DMS53 (cell line): ENCODE results near the gene ARL17A.
"Not testable (repeated sequence)": the region's sequence is repeated elsewhere in the genome, so short reads cannot be mapped to it uniquely, and the experiment has no call there.

Experiments used
- DNase-seq: peaks from one replicate; lab custom pipeline; 2025; lab: John Stamatoyannopoulos, UW

The ARL17A gene

DNA sequence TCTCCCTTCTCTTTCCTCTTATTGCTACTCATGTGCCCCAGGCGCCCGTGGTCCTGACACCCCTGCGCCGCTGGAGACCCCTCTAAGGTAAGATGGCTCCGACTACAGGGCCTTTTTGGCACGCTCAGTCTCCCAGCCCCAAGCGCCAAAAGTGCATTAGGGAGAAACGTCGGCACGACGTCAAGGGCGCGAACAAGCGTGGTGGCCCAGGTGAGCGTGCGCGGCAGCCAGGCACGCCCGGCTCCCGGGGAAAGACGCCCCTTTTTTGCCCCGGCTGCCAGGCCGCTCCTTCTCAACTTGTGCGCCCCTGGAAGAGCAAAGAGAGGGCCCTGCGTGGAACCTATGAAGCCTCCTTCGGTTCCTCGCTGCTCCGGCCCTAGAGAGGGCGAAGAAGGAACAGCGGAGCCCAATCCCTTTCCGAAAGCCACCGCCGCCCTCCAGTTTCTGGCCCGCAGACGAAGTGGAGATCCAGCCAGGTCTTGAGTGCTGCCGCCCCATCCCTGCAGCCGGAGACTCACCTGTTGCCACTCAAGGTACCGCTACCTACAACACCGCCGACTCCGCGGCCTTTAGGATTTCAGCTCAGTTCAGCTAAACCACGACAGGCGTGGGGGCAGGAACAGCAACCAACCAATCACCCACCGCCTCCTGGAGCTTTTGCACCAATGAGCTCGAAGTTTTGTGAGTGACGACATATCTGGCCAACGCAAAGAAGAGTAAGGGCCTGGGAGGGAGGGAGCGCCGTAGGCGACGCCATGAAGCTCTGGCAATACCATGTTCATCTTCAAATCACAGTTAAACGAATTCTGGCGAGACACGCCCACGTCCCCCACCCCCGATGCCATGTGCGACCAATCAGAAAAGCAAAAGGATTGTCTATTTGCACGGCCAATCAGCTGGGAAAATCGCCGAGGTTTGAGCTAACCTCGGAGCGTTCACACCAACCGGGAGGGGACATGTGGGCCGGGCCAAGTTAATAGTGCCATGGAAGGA lies at the start of gene ARL17A:
TSS of gene ARL17A (minus strand) at position 609 of the 993 bp plus-strand sequence. CDS start 3,369 bp downstream, outside the sequence.
- DNase-seq, result not testable (repeated sequence)

DNA sequence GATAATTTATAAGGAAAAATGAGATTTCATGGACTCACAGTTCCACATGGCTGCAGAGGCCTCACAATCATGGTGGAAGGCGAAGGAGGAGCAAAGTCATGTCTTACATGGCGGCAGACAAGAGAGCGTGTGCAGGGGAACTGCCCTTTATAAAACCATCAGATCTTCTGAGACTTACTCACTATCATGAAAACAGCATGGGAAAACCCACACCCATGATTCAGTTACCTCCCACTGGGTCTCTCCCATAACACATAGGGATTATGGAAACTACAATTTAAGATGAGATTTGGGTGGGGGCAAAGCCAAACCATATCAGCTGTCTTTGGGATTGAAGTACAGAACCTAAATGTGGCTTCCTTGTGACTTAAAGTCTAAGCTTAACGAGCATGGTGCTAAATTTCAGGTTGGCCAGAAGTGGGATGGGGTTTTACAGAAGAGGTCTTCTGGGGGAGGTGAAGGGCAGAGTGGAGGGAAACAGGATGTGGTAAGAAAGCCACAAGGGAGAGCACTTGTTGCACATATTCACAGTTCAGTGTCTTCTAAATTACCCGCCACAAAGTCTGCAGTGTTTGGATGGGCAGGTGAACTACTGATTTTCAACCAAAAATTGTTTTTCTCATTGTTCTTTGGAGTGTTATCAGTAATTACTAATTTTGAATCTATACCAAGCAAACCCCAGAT lies 49.4 kb upstream of the ARL17A start:
- DNase-seq, result not testable (repeated sequence)

DNA sequence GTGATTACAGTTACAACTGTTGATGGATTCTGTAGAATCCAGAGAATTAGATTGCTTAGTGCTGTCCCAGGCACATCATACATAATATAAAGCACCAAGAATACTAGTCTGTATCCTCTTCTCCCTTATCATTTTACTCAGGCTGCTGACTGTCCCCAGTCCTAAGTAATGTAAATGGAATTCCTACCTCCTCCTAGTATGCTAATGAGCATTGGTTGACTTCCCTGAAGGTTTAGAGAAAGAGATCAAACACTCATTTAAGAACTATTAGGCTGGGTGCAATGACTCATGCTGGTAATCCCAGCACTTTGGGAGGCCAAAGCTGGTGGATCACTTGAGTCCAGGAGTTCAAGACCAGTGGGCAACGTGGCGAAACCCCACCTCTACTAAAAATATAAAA lies 48.0 kb upstream of the ARL17A start:
- DNase-seq, result not testable (repeated sequence)

DNA sequence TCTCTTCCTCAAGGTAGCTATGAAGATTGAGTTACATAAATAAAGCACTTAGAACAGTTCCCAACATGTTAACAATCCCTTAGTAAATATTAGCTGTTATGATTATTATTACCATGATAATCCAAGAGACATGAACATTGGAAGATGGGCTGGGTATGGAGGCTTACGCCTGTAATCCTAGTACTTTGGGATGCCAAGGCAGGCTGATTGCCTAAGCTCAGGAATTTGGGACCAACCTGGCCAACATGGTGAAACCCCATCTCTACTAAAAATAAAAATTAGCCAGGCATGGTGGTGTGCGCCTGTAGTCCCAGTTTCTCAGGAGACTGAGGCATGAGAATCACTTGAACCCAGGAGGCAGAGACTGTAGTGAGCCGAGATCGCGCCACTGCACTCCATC lies 45.2 kb upstream of the ARL17A start:
- not testable (repeated sequence) for DNase-seq

DNA sequence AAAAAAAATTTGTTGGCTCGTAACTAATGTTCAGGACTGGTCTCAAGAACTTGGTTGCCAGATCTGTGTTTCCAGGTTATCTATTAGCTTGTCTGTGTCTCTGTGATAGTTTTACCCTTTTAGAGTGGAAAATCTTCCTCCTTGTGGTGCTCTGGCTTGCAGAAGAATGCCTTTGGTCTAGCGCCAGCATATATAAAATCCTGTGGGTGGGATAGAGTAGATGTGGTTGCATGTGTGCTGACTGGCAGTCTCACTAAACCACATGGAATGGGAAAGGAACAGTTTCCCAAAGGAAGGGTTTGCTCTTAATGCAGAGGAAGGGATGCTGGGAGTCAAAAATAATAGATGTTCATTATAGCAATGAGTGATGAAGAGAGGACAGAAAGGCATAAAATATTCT lies 44.3 kb upstream of the ARL17A start:
- DNase-seq, result not testable (repeated sequence)

DNA sequence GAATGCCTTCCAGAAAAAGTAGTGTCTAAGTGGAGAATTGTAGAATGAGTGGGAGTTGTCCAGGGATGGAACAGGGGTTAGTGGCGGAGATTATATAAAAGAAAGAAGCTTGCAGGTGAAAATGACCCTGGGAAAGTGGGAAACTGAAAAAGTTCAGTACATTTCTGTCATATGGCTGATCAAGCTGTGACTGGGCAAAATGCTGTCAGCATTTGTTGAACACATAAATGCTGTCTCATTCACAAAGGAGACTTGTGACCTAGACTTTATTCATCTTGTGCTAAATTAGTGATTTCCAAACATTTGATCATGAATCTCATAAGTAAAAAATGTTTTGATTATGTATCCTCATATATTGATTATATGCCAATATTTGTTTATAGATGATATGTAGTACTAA lies 39.5 kb upstream of the ARL17A start:
- not testable (repeated sequence) for DNase-seq

DNA sequence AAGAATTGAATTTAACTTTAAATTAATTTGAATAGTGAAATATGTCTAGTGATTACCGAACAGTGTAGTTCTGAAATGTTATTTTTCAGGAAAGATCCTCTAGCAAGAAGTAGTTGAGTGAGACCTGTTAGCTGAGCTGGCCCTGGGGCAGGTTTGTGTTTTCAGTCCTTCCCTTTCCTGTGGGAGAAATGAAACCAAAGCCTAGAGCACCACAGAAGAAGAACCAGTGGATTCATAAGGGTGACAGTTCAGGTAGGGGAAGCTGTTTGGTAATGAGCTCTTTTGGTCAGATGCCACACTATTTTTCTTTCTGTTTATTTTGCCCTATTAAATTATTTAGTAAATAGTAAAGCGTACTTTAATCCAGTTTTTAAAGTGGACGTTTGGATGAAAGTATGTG lies 37.6 kb upstream of the ARL17A start:
- DNase-seq, result not testable (repeated sequence)

DNA sequence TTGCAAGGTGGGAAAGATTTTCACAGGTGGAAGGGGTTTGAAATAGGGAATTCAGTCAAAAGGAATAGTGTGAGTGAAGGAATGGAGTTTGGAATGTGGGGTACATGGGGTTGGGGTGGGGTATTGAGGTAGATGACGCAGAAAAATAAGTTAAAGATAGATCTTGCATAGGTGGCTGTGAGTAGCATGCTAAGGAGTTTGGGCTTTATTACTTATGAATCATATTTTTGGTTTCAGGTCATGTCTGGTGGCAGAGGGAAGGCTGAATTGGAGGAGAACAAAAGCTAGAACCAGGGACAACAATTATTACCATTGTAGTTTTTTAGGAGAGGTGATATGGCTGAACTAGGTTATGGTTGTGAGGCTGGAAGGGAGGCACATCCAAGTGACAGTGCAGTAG lies 34.4 kb upstream of the ARL17A start:
- DNase-seq, result not testable (repeated sequence)

DNA sequence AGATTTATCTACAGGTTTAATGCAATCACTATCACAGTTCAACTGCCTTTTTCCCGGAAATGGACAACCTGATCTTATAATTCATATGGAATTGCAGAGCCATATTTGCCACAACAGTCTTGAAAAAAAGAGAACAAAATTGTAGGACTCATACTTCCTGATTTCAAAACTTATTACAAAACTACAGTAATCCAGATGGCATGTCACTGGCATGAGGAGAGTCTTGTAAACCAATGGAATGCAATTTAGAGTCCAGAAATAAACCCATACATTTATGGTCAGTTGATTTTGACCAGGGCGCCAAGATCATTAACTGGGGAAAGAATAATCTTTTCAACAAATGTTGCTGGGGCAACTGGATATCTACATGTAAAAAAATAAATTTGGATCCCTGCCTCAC lies 31.8 kb upstream of the ARL17A start:
- not testable (repeated sequence) for DNase-seq

DNA sequence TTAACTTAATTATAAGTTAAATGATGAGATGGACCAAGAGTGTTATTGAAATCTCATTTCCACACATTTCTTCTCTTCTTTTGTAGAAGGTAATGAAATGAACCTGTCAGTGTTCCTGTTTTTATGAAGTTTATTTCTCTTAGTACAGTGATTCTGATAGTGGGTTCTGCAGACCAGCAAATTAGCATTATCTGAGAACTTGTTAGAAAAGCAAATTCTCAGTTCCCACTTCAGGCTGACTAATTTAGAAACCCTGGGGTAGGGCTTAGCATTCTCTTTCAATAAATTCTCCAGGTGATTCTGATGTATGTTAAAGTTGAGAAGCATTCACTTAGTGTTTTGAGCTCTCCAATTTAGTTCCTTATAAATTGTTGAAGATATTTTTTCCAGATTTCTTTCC lies 23.6 kb upstream of the ARL17A start:
- DNase-seq, result not testable (repeated sequence)

DNA sequence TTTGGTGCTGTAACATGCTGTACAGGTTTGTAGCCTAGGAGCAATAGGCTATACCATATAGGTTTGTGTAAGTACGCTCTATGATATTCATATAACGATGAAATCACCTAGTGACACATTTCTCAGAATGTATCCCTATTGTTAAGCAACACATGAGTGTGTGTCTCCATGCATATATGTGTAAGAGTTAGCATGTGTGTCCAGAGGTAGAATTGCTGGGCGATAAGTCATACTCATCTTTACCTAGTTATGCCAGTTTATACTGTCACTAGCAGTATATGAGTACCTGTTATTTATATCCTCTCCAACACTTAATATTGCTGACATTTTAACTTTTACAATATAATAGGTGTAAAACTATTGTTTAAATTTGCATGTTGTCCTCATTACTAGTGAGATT lies 21.3 kb upstream of the ARL17A start:
- not testable (repeated sequence) for DNase-seq

DNA sequence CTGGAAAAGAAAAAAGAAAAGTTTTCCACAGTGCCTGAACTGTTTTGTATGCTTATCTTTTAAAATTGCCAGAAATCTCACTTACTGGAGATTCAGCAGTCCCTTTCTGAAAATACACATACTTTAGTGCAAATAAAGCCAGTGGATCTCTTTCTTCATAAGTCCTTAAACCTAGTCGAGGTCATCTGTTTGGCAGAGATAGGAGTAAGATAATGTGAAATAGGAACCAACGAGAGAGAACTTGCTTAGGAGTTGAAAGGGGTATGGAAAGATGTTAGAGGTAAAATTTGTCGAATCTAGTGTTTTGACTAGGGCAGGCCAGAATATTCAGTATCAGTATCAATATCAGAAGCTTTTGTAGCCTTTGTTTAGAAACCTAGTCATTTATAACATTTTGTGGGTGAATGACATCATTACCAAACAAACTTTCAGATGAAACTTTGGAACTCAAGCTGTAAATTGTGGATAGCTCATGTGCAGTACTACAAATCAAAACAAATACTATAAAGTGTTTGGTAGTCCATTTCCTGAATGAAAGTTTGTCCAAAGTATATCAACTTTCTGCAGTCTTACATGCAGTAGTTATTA lies 18.9 kb upstream of the ARL17A start:
- not testable (repeated sequence) for DNase-seq

DNA sequence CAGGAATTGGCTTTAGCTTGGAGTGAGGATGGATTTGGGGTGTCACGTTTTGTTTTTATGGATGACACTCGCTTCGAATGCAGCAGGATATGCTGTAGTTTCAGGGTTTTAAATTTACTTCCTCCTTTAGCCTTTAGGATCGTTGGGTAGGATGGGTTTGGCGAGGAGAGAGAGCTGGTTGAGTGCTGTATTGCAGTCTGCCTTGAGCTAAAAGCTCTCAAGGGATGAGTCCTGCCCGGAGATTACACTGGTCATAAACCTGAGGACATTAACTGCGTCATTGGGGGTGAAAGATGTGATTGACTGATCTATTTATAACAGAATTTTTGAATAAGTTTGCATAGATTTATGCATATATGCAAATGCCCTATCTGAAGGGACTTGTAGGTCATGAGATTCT lies 11.8 kb upstream of the ARL17A start:
- not testable (repeated sequence) for DNase-seq

DNA sequence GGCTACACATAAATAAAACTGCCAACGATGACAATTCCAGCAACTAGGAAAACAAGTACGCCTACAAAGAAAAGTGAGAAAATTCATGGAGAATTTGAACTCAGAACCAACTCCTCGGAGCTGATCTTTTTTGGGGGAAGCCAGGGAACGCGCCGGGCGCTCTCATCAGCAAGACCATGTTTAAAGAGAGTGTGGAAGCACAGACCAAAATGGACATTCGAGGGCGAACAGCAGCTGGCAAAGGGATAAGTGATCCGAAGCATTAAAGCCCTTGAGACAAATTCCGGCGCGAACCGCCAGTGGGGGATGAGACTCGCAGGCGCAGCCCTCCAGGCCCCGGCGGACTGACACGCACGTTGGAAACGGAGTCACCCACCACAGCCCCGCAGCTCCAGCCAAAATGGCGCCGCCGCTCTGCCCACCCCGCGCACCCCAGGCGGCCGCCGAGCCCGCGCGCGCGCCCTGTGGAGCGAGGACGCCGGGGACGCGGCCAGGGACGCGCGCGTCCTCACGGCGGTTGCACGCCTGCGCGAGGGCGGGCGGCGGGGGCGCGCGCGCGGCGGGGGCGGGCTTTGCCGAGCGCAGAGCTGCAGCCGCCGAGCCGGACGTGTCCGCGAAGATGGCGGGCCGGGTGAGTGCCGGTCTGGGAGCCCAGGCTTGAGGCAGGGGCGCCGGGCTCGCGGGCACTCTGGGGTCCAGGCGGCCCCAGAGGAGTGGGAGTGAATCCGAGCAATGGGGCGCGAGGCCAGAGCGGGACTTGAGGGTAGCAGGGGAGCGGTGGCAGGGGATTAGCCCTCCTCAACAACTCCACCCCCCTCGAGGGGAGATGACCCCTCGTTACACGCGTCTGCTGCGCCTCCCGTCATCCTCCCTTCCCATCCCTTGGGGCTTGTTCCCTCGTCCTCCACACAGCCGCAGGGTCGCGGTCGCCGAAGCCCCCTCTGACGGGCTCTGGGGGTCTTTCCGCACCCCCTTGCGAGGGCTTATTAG lies 11.0 kb upstream of the ARL17A start, which contains the start of gene NSF:
TSS of gene NSF (plus strand) at position 513 of the 990 bp plus-strand sequence. CDS start at position 620, 107 bp downstream.
- DNase-seq, result not testable (repeated sequence)

DNA sequence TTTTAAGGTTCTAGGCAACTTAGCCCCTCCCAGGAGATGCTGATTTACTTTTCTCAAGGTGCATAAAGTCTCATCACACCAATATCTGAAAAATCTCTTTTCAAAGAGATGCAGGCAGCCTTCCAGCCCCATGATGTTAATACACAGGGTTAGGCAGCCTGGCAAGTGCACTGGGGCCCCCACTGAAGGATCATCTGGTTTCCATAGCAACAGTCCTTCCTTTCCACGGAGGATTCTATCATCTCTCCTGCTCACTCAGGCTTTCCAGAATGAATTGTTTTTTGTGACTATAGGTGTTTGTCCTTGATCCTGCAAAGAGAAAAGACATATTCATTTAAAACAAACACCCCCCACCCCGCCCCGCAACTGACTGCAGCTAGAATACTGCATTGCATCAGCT lies 6.0 kb upstream of the ARL17A start:
- not testable (repeated sequence) for DNase-seq

DNA sequence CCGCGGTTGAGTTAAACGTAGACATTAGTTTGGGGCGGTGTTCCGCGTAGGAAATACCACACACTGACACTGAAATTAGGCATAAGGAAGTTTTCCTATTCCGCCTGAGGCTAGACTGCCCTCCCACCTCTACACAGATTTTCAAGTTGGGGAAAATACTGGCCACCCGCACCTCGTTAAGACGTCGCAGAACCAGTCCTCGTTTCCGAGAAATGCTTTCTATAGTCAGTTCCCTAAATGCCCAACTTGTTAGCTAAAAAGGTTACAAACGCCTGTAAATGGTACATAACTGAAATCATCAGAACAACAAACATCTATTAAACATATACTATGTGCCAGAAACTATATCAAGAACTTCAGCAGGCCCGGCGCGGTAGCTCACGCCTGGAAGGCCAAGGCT lies 591 bp upstream of the ARL17A start:
- not testable (repeated sequence) for DNase-seq

DNA sequence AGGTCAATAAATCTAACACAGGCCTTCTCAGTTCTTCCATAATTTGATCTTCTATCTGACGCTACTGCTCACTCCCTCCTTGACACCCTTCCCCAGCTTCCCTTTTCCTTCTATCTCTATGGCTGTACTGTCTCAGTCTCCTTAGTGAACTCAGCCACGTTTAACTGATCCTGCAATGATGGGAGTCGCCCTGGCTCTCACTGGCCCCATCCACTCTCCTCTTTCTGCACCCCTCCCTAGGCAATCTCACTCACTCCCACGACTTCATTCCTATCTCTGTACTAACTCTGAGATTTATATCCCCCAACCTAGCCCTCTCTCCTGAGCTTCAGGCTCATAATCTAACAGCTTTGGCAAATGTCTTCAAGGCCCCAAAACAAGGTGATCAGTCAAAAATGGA lies 7.7 kb downstream of the ARL17A start:
- DNase-seq, result not testable (repeated sequence)

DNA sequence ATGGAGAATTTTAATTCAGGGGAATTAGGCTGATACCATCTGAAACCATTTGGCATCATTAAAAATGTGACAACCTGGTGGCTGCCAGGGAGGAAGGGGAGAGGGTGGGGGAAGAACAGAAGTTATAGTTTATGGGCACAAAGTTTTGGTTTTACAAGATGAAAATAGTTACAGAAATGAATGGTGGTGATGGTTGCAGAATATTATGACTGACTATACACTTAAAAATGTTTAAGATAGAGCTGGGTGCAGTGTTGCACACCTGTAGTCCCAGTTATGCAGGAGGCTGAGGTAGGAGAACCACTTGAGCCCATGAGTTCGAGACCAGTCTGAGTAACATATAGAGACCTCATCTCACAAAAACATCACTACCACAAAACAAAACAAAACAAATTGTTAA lies 12.5 kb downstream of the ARL17A start:
- not testable (repeated sequence) for DNase-seq

DNA sequence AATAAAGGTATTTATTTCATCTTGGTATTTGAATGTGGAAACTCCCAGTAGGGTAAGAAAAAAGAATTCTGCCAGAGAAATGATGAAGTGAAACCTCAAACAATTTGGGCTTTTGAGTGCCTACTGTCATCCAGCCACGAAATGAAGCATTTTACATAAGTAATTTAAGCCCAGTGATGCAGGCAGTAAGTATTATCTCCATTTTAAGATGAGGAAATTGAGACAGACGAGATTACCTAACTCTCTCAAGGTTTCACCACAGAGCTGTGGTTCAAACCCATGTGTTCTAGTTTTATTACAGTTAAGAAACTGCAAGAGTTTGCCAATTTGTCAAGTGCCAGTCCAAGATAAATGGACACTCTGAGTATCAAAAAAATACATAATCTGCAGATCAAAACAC lies 13.2 kb downstream of the ARL17A start:
- not testable (repeated sequence) for DNase-seq

DNA sequence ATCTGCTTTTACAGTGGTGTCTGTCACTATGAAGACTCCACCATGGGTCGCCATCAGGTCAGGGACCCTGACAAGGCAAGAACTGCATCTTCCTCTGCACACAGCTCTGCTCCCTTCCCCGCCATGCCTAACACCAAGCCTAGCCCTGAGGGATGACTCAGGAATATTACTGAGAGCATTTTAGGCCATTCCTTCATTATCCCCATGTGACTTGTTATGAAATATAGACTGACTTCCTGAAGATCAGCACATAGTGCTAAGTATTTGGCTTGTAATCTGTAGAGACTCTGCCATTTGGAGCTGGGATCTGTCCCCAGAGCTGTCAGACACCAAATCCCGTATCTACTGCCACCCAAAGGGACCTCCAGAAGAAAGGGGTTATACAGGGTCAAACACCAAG lies 19.4 kb downstream of the ARL17A start:
- DNase-seq, result not testable (repeated sequence)

DNA sequence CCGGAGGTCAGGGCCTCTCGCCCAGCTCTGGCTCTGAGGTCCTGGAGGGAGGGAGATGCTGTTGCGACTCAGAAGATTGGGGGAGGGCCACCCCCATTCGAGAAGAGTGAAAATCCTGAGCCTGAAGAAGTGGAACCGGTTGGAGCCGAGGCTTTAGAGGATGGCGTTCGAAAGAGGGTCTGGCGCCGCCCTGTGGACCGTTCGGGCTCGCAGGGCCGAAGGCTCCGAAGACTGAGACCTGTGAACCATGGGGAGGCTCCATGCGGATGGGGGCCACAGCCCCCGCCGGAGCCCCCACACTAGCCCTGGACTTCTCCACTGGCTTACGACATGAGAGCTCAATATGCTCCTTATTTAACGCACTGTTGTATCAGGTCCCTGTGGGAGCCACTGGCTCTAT lies 20.3 kb downstream of the ARL17A start:
- not testable (repeated sequence) for DNase-seq
